ENCODE results near the gene NEURL4.

The NEURL4 gene

GRCh38 chr17:7304179-7304578 lies 25.0 kb downstream of the NEURL4 start:
- no peak for DNase-seq (ENCODE audit: low spot score)

- DNase-seq (ENCODE audit: low spot score): peak; percentile 67
Measured at GRCh38 chr17:7296189-7296861, 32.8 kb downstream of the NEURL4 start.

GRCh38 chr17:7295230-7296180 lies 33.6 kb downstream of the NEURL4 start:
- no peak for DNase-seq (ENCODE audit: low spot score)

- peak; percentile 71 for DNase-seq (ENCODE audit: low spot score)
Measured at GRCh38 chr17:7294614-7295153, 34.5 kb downstream of the NEURL4 start, which contains the start of gene YBX2. Gene YBX2 (minus strand): TSS chr17:7294639. CDS start chr17:7294500, 139 bp downstream.

- no peak for DNase-seq (ENCODE audit: low spot score)
Measured at GRCh38 chr17:7293816-7294613, 35.1 kb downstream of the NEURL4 start.

- no peak for DNase-seq (ENCODE audit: low spot score)
Measured at GRCh38 chr17:7293159-7293558, 36.0 kb downstream of the NEURL4 start.

- DNase-seq (ENCODE audit: low spot score): no peak
Measured at GRCh38 chr17:7292729-7293128, 36.4 kb downstream of the NEURL4 start.

GRCh38 chr17:7292194-7292593 lies 36.9 kb downstream of the NEURL4 start:
- no peak for DNase-seq (ENCODE audit: low spot score)

GRCh38 chr17:7290685-7291084 lies 38.5 kb downstream of the NEURL4 start:
- DNase-seq (ENCODE audit: low spot score): no peak

- no peak for DNase-seq (ENCODE audit: low spot score)
Measured at GRCh38 chr17:7290166-7290565, 39.0 kb downstream of the NEURL4 start.

- DNase-seq (ENCODE audit: low spot score): no peak
Measured at GRCh38 chr17:7289256-7290032, 39.7 kb downstream of the NEURL4 start.

GRCh38 chr17:7285679-7286078 lies 43.5 kb downstream of the NEURL4 start:
- DNase-seq (ENCODE audit: low spot score): no peak

- no peak for DNase-seq (ENCODE audit: low spot score)
Measured at GRCh38 chr17:7284911-7285310, 44.2 kb downstream of the NEURL4 start.

GRCh38 chr17:7283471-7284216 lies 45.5 kb downstream of the NEURL4 start:
- no peak for DNase-seq (ENCODE audit: low spot score)

GRCh38 chr17:7282752-7283321 lies 46.3 kb downstream of the NEURL4 start:
- no peak for DNase-seq (ENCODE audit: low spot score)

GRCh38 chr17:7281953-7282751 lies 47.0 kb downstream of the NEURL4 start:
- DNase-seq (ENCODE audit: low spot score): no peak

- peak; percentile 82 for DNase-seq (ENCODE audit: low spot score)
Measured at GRCh38 chr17:7281074-7281952, 47.8 kb downstream of the NEURL4 start, which contains the start of gene SLC2A4. Gene SLC2A4 (plus strand): TSS chr17:7281718. CDS start chr17:7281935, 217 bp downstream.

GRCh38 chr17:7280519-7281073 lies 48.5 kb downstream of the NEURL4 start:
- DNase-seq (ENCODE audit: low spot score): peak; percentile 89

All from CD4-positive, alpha-beta T cell treated with Interleukin-2 at 100 ng/mL for 4 hours (primary cell).